Uterus (tissue), 2 donors: ENCODE measurements around the gene FGFBP1.

Source experiments
- POLR2A ChIP-seq, 2 donors: fragments of 450-650 bp; IDR thresholded peaks; one replicate each; pipeline ENCODE4 v1.6.1; 2016; ENCODE audit warnings: antibody characterized with exemption in 2 of 2, mild to moderate bottlenecking in 1 of 2, moderate library complexity in 1 of 2
- TF ChIP-seq, protein P1 (sequence below), 4 experiments: fragments of 200-600 bp in 2 of 4; fragments of 450-650 bp in 2 of 4; sonication (generic) in 2 of 4; IDR thresholded peaks; one replicate each; pipeline ENCODE4 v1.5.1; 2016 to 2019; ENCODE audit warnings: antibody characterized with exemption in 4 of 4, mild to moderate bottlenecking in 2 of 4, moderate library complexity in 1 of 4

DNA sequence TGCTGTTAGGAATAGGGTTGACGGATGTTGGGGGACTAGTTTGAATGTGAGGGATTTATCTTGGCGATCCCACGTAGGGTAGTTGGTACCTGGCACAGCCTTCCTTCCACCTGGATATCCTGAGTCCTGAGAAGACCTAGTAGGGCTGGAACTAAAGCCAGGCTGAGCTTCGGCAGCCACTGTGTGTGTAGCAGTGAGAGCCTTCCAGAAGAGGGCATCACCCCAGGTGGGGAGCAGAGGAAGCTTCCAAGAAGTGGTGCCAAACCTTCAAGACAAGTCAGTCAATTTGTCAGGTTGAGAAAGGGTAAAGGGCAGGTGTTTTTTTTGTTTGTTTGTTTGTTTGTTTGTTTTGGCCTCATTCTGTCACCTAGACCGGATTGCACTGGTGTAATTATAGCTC lies 25.6 kb upstream of the FGFBP1 start:
- no peak for TF ChIP-seq POLR2A (IDR thresholded peaks at IDR 0.05)
- TF ChIP-seq, protein P1, sequence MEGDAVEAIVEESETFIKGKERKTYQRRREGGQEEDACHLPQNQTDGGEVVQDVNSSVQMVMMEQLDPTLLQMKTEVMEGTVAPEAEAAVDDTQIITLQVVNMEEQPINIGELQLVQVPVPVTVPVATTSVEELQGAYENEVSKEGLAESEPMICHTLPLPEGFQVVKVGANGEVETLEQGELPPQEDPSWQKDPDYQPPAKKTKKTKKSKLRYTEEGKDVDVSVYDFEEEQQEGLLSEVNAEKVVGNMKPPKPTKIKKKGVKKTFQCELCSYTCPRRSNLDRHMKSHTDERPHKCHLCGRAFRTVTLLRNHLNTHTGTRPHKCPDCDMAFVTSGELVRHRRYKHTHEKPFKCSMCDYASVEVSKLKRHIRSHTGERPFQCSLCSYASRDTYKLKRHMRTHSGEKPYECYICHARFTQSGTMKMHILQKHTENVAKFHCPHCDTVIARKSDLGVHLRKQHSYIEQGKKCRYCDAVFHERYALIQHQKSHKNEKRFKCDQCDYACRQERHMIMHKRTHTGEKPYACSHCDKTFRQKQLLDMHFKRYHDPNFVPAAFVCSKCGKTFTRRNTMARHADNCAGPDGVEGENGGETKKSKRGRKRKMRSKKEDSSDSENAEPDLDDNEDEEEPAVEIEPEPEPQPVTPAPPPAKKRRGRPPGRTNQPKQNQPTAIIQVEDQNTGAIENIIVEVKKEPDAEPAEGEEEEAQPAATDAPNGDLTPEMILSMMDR (IDR thresholded peaks at IDR 0.05): no peak
